HEK293 (cell line): ENCODE data around the gene GLIPR1L2.

Experiments
- CTCF ChIP-seq: fragments of 450-650 bp; formaldehyde crosslinking; IDR thresholded peaks from 2 replicates; pipeline ENCODE4 v1.5.1; 2016; ENCODE audit warnings: missing biosample characterization, missing genetic modification characterization
- PRDM4 ChIP-seq: fragments of 450-650 bp; formaldehyde crosslinking; IDR thresholded peaks from 2 replicates; pipeline ENCODE4 v1.5.1; 2017; ENCODE audit warnings: missing biosample characterization, missing genetic modification characterization
- REST ChIP-seq: fragments of 450-650 bp; formaldehyde crosslinking; IDR thresholded peaks from 2 replicates; pipeline ENCODE4 v1.5.1; 2016; ENCODE audit warnings: missing biosample characterization, missing genetic modification characterization
- YY1 ChIP-seq: fragments of 450-650 bp; formaldehyde crosslinking; IDR thresholded peaks from 2 replicates; pipeline ENCODE4 v1.5.1; 2018; ENCODE audit warnings: missing biosample characterization, missing genetic modification characterization
- ZNF138 ChIP-seq: fragments of 450-650 bp; formaldehyde crosslinking; IDR thresholded peaks from 2 replicates; pipeline ENCODE4 v1.5.1; 2016; ENCODE audit warnings: missing biosample characterization, missing genetic modification characterization, borderline replicate concordance
- ZNF174 ChIP-seq: fragments of 450-650 bp; formaldehyde crosslinking; IDR thresholded peaks from 2 replicates; pipeline ENCODE4 v1.5.0; 2017; ENCODE audit warnings: missing biosample characterization, mild to moderate bottlenecking, missing genetic modification characterization
- ZNF202 ChIP-seq: fragments of 450-650 bp; formaldehyde crosslinking; IDR thresholded peaks from 2 replicates; pipeline ENCODE4 v1.5.1; 2016; ENCODE audit warnings: missing biosample characterization, missing genetic modification characterization, borderline replicate concordance
- ZNF221 ChIP-seq: fragments of 450-650 bp; formaldehyde crosslinking; IDR thresholded peaks from 2 replicates; pipeline ENCODE4 v1.5.1; 2017; ENCODE audit warnings: missing biosample characterization, missing genetic modification characterization, borderline replicate concordance
- ZNF423 ChIP-seq: fragments of 450-650 bp; formaldehyde crosslinking; IDR thresholded peaks from 2 replicates; pipeline ENCODE4 v1.5.1; 2016; ENCODE audit warnings: missing biosample characterization, missing genetic modification characterization
- ZNF449 ChIP-seq: fragments of 450-650 bp; formaldehyde crosslinking; IDR thresholded peaks from 2 replicates; pipeline ENCODE4 v1.5.1; 2017; ENCODE audit warnings: missing biosample characterization, mild to moderate bottlenecking, missing genetic modification characterization, moderate library complexity
- ZNF544 ChIP-seq: fragments of 450-650 bp; formaldehyde crosslinking; IDR thresholded peaks from 2 replicates; pipeline ENCODE4 v1.5.0; 2017; ENCODE audit warnings: missing biosample characterization, missing genetic modification characterization

- TF ChIP-seq ZNF544 (tag by site-specific recombination) (no peak), ZNF423 (tag by site-specific recombination) (no peak), ZNF138 (tag by site-specific recombination) (no peak), PRDM4 (tag by site-specific recombination) (no peak), CTCF (tag by site-specific recombination) (no peak), YY1 (no peak), REST (tag by site-specific recombination) (no peak), ZNF202 (no peak), ZNF174 (tag by site-specific recombination) (no peak), ZNF221 (tag by site-specific recombination) (no peak), ZNF449 (tag by site-specific recombination) (no peak)
These were observed 18.9 kb downstream of the GLIPR1L2 start for GRCh38 chr12:75409830-75410229.
